ENCODE results near the gene LAMA2. TPM values are rescaled to one million over a fixed set of nuclear protein-coding genes. Genes with fewer than 3 reads are reported as not detected.

Gene LAMA2
- polyA plus RNA-seq, 1 donor = 151 TPM

DNA sequence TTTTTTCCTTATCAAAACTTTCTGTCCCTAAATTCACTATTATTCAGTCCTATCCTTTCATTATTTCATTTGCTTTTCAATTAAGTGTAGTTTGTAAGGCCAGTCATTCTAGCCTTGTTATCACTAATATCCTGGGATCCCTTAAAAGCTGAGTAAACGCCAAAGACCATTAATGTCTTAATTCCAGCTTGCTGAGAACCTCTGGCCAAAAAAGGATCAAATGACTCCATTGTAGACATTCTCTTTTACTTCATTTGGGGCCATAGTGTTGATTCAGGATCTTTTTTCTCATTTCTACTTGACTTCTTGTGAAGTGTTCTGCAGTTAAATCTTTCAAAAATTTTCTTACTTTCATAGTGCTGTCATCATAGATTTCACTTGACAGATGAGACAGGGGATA is 379.7 kb downstream of the LAMA2 start:
- no peak for DNase-seq (ENCODE audit: low read depth)

GRCh38 chr6:129263176-129263575 is 380.2 kb downstream of the LAMA2 start:
- DNase-seq (ENCODE audit: low read depth) = no peak

DNA sequence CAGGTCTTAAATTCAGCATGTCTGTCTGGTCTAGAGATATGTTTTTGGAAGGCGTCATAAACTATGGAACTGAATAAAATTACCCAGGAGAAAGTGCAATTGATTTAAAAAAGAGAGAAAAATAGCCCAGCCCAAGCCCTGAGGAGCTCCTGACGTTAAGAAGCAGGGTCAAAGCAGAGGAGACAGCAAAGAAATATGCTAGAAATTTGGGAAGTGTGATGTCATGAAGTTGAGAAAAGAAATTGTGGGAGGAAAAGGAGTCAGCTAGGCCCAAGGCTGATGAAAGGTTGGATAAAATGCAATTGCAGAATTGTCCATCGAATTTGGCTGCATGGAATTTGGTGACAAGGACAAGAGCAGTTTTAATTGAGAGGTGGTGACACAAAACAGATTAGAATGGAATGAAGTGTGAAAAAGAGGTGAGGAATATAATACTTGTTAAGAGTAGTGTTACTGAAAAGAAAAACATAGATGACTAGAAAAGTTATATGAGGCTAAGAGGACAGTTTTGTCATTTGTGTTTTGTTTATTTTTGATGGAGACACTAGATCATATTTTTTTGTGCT is 381.6 kb downstream of the LAMA2 start:
- no peak for DNase-seq (ENCODE audit: low read depth)

GRCh38 chr6:129267028-129267427 is 384.1 kb downstream of the LAMA2 start:
- no peak for DNase-seq (ENCODE audit: low read depth)

DNA sequence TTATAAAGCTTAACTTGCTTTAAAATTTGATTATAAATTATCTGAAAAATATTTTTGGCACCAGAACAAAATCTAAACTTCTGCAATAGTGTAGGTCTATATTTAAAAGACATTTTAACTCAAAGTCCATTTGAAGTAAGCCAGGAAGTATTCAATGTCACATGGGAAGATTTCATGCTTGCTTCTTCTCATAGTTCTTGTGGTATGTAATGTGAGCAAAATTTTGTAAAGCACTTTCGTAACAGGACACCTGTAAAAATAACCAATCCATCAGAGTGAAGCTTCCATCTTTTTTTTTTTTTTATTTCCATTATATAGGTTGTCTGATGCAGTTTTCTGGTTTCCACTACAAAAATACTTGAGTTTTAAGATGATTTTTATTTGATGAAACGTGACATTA is 386.1 kb downstream of the LAMA2 start:
- DNase-seq (ENCODE audit: low read depth) = no peak

DNA sequence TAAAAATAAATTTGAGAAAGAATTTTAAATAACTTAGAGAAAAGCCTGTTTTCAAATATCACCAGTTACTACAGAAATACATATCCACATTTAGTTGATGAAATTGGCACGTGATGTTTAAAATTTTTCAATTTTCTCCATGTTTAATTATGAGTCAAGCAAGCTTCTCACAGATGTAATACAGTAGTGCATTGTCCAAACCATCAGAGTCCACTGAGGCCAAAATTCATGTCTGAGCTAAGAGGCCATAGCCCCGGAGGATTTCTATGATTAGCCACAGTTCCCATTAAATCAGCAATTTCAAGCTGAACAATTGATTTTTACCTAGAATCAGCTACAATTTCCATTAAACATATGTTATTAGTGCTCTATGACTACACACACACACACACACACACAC is 387.0 kb downstream of the LAMA2 start:
- no peak for DNase-seq (ENCODE audit: low read depth)

GRCh38 chr6:129270450-129270849 is 387.5 kb downstream of the LAMA2 start:
- DNase-seq (ENCODE audit: low read depth) = no peak

- DNase-seq (ENCODE audit: low read depth) = no peak
These were observed 390.2 kb downstream of the LAMA2 start for GRCh38 chr6:129273161-129273560.

GRCh38 chr6:129276461-129276860 is 393.5 kb downstream of the LAMA2 start:
- no peak for DNase-seq (ENCODE audit: low read depth)

GRCh38 chr6:129276986-129277385 is 394.0 kb downstream of the LAMA2 start:
- no peak for DNase-seq (ENCODE audit: low read depth)

GRCh38 chr6:129279343-129280292 is 396.7 kb downstream of the LAMA2 start:
- no peak for DNase-seq (ENCODE audit: low read depth)

DNA sequence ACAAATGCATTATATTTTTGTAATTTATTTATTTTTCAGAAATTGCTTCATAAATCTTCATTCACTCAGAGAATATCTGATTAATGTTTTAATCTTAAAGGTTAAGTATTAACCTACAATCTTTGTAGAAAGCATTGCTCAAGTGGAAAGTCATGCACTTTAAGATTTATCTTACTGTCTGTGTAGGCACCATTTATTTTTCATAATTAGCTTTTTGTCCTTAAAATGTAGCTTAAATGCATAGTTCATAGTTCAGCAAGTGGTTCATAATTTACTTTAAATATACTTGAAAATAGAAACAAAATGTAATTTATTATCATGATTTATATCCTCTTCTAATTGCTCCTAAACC is 397.3 kb downstream of the LAMA2 start:
- no peak for DNase-seq (ENCODE audit: low read depth)

DNA sequence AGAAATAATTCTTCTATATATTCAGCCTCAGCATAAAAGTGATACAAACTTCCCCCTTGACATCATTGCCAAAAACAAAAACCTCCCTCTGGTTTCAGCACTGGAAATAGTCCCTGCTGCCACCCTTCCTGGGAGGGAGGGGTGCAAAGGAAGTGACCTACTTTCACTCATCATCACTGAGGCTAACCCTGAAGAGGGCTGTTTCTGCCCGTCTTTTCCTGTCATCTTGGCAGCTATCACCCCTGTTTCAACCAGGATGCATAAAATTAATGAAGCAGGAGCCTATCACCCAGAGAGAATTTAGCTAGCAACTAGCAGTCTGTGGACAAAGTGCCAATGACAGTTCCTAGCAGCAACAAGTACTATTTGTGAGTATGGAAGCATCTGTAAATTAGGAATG is 397.8 kb downstream of the LAMA2 start:
- no peak for DNase-seq (ENCODE audit: low read depth)

DNA sequence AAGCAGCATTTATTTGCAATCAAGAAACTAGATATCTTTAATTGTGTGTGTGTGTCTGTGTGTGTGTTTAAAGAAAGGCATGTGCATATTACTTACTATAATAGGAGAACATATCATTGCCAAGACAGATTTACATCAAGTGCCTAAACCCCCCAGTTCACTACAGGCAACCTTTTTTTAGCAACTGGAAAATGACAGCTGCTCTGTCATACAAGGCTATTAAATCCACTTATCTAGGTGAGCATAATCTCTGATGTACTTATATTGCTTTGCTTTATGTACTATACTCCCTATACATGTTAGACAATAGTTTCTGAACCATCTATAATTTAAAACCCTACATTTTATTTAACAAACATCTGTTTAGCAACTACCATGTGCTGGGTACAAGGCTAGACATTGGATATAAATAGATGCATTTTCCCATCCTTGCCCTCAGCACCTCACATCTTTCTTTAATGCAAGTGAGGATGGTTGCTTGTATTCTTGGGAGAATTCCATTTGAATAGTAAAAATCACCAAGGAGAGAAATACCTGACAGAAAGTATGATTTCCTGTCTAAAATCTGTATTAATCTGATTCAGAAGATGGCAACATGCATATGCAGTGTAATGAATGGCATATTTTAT is 398.3 kb downstream of the LAMA2 start:
- no peak for DNase-seq (ENCODE audit: low read depth)

- no peak for DNase-seq (ENCODE audit: low read depth)
These were observed 399.1 kb downstream of the LAMA2 start for GRCh38 chr6:129282019-129282418.

GRCh38 chr6:129284225-129284624 is 401.3 kb downstream of the LAMA2 start:
- DNase-seq (ENCODE audit: low read depth) = no peak

DNA sequence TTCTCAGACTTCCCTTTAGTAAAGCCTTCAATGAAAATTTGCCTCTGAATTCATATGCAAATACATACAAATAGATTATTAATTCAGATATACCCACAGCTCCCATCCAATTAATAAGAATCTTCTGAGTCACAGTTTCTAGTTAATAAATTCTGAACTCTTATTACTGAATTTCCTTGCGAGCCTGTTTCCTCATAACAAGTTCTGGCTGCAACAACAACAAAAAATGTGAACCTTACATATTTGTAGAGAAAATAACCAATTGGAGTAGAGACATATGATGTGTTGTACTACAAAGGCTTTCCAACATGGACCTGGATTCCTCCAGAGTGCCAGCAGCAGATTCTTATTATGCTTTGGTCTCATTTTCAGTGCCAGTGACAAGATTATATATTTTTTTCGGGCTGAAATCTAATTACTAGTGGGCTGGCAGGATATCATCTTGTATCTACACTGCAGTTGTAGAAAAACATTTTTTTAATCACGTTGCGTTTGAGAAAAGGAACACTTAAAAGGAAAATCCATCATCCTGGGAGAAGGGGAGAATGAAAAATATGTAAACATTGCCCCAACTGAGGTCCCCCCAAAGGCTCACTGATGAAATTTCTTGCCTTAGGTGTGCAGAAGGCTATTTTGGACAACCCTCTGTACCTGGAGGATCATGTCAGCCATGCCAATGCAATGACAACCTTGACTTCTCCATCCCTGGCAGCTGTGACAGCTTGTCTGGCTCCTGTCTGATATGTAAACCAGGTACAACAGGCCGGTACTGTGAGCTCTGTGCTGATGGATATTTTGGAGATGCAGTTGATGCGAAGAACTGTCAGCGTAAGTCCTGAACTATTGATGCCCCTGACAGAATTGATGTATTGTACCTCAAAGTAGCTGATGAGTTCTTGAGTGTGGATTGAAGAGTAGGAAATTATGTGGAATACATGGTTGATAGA is 404.6 kb downstream of the LAMA2 start:
- no peak for DNase-seq (ENCODE audit: low read depth)

GRCh38 chr6:129289442-129289841 is 406.5 kb downstream of the LAMA2 start:
- no peak for DNase-seq (ENCODE audit: low read depth)

- no peak for DNase-seq (ENCODE audit: low read depth)
These were observed 409.9 kb downstream of the LAMA2 start for GRCh38 chr6:129292836-129293235.

- no peak for DNase-seq (ENCODE audit: low read depth)
These were observed 414.7 kb downstream of the LAMA2 start for GRCh38 chr6:129297592-129297991.

GRCh38 chr6:129302671-129303070 is 419.7 kb downstream of the LAMA2 start:
- no peak for DNase-seq (ENCODE audit: low read depth)

DNA sequence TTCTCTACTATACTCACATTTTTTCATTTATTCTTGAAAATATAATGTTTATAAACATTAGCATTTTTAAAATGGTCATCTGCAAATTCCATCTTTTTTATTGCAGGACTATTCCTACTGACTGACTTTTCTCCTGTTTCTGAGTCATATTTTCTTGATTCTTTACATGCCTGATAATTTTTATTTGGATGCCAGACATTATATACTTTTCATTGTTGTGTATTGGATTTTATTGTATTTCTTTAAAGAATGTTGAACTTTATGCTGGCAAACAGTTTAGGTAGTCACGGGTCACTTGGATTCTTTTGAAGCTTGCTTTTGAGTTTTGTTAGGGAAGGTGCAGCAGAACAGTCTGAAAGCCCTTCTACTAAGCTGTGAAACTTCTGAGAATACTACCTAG is 423.9 kb downstream of the LAMA2 start:
- DNase-seq (ENCODE audit: low read depth) = no peak

Data from forelimb muscle (tissue), 1 donor.